Neural crest cell (in vitro differentiated cells): Measurements from ENCODE around the gene FEN1. TPM values are rescaled to one million over a fixed set of nuclear protein-coding genes. Genes with fewer than 3 reads are reported as not detected.

ENCODE experiments used
- DNase-seq: peaks from one replicate; pipeline ENCODE4 v3.0.0; 2021; ENCODE audit warnings: low read depth, mixed read lengths, low spot score
- H3K27ac Mint-ChIP-seq: one replicate; pipeline ENCODE4 v1.8.0; 2021; ENCODE audit warnings: mild to moderate bottlenecking, mixed read lengths; ENCODE audit not compliant: unreplicated experiment
- H3K27me3 Mint-ChIP-seq: 2 replicates; pipeline ENCODE4 v1.8.0; 2021; ENCODE audit warnings: low read depth, mild to moderate bottlenecking, mixed read lengths
- H3K36me3 Mint-ChIP-seq: 2 replicates; pipeline ENCODE4 v1.8.0; 2021; ENCODE audit warnings: low read depth, mild to moderate bottlenecking, mixed read lengths
- H3K4me1 Mint-ChIP-seq: 2 replicates; pipeline ENCODE4 v1.8.0; 2021; ENCODE audit warnings: mixed read lengths
- H3K4me3 Mint-ChIP-seq: one replicate; pipeline ENCODE4 v1.8.0; 2021; ENCODE audit warnings: mild to moderate bottlenecking, mixed read lengths
- H3K9me3 Mint-ChIP-seq: 2 replicates; pipeline ENCODE4 v1.8.0; 2021; ENCODE audit warnings: mixed read lengths
- CTCF ChIP-seq: fragments of 200-600 bp; sonication (generic); conservative IDR thresholded peaks from 2 replicates; pipeline ENCODE4 v1.5.0; 2021; ENCODE audit warnings: antibody characterized with exemption, mild to moderate bottlenecking
- total RNA-seq: library from RNA; stranded (reverse); gene quantifications from 2 replicates; pipeline ENCODE4 v1.2.1, GENCODE V29; 2021

Gene FEN1
- total RNA-seq, 1 donor from 2014 or later = 99.6 TPM

GRCh38 chr11:61775106-61775505 lies 17.6 kb upstream of the FEN1 start:
- no peak for DNase-seq
- peak overlapping the region; percentile 50 for H3K27ac Mint-ChIP-seq
- no peaks in the 10 kb centered on the region for H3K9me3 Mint-ChIP-seq
- peaks cover 8% of the 10 kb centered on the region for H3K4me1 Mint-ChIP-seq
- no peak for TF ChIP-seq CTCF
- no peak overlapping the region for H3K4me3 Mint-ChIP-seq
- H3K27me3 Mint-ChIP-seq = no peaks in the 10 kb centered on the region
- H3K36me3 Mint-ChIP-seq = no peaks in the 10 kb centered on the region

DNA sequence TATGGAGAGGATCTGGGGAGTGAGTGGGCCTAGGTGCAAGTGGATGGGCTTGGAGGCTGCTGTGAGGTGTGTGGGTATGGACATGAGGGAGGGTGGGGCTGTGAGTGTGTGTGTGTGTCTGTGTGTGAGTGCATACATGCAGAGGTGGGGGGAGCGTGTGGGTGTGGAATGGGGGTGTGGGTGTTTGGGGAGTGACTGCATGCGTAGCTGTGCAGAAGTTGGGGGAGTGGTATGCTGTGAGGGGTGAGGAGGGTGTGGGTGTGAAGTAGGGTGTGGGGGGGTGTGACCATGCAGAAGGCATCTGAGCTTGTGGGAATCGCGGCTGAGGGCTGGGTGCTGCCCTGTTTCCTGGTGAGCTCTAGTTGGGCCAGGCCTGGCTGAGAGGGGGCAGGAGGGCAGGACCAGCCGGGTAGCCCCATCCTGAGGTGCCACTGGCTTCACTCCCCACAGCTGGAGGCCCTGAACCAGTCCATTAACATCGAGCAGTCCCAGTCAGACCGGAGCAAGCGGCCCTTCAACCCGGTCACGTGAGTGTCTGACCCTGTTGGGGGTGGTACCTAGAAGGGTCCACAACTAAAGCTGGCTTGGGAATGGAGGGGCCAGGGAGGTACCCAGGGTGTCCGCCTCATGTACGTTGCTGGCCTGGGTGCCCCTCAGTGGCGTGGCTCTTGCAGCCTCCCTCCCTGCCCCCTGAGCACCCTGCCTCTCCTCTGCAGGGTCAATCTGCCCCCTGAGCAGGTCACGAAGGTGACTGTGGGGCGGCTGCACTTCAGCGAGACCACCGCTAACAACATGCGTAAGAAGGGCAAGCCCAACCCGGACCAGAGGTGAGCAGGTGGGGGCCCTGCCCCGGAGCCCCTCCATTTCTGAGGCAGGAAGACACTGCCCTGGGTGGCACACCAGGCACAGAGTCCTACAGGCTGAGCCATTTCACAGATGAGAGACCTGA lies 16.8 kb upstream of the FEN1 start:
- no peak for TF ChIP-seq CTCF
- Mint-ChIP-seq H3K9me3 (no peaks in the 10 kb centered on the region), H3K27ac (peak overlapping the region; percentile 50), H3K4me1 (peaks cover 7% of the 10 kb centered on the region), H3K4me3 (no peak overlapping the region), H3K36me3 (no peaks in the 10 kb centered on the region), H3K27me3 (no peaks in the 10 kb centered on the region)
- DNase-seq = no peak

DNA sequence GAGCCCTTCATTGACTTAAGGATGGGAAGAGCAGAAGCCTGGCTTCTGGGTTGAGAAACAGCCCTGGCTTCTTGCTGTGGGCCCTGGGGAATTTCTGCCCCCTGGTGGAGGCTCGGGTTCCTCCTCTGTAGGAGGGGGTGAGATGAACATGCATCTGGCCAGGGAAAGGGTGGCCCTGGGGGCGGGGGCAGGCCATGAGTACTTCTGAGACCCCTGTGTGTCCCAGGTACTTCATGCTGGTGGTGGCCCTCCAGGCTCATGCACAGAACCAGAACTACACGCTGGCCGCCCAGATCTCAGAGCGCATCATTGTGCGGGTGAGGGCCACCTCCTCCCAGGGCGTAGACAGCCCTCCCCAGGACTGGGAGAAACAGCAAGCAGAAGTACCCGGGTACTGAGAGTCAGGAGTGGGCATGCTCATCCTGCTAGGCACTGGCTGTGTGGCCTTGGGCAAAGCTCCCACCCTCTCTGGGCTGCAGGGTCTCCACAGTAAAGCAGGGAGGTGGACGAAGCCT lies 16.1 kb upstream of the FEN1 start:
- H3K9me3 Mint-ChIP-seq = no peaks in the 10 kb centered on the region
- DNase-seq = peak; percentile 62
- peak; percentile 73 for TF ChIP-seq CTCF
- H3K27ac Mint-ChIP-seq = no peak overlapping the region
- H3K4me3 Mint-ChIP-seq = no peak overlapping the region
- H3K4me1 Mint-ChIP-seq = peaks cover 4% of the 10 kb centered on the region
- no peaks in the 10 kb centered on the region for H3K27me3 Mint-ChIP-seq
- H3K36me3 Mint-ChIP-seq = no peaks in the 10 kb centered on the region

DNA sequence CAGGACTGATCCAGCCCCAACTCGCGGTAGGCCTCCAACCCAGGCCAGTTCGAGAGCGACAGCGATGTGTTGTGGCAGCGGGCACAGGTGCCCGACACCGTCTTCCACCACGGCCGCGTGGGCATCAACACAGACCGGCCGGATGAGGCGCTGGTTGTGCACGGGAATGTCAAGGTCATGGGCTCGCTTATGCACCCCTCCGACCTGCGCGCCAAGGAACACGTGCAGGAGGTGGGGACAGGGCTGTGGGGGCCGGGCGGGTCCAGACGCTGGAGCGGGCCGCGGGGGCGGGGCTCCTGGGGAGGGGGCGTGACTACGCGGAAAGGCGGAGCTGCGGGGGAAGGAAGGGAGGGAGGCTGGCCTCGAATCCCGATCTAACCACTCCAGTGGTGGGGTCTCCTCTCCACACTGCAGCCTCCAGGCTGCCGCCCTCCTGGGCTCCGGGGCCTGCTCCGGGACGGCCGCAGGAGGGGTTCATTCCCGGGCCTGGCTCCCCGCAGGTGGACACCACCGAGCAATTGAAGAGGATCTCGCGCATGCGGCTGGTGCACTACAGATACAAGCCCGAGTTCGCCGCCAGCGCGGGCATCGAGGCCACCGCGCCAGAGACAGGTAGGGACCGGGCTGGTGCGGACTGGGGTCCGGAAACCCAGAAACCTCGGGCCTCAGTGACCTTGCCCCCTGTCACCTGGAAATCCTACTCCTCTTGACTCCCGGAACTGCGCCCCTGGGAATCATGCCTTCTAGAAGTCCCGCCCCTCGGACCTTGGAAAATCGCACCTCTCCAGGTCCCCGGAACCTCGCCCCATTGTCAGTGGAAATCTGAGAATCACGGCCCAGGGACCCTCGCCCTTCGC lies 15.2 kb upstream of the FEN1 start:
- DNase-seq = no peak
- Mint-ChIP-seq H3K4me3 (no peak overlapping the region), H3K27ac (no peak overlapping the region), H3K27me3 (no peaks in the 10 kb centered on the region), H3K36me3 (no peaks in the 10 kb centered on the region), H3K9me3 (no peaks in the 10 kb centered on the region), H3K4me1 (peaks cover 4% of the 10 kb centered on the region)
- no peak for TF ChIP-seq CTCF

DNA sequence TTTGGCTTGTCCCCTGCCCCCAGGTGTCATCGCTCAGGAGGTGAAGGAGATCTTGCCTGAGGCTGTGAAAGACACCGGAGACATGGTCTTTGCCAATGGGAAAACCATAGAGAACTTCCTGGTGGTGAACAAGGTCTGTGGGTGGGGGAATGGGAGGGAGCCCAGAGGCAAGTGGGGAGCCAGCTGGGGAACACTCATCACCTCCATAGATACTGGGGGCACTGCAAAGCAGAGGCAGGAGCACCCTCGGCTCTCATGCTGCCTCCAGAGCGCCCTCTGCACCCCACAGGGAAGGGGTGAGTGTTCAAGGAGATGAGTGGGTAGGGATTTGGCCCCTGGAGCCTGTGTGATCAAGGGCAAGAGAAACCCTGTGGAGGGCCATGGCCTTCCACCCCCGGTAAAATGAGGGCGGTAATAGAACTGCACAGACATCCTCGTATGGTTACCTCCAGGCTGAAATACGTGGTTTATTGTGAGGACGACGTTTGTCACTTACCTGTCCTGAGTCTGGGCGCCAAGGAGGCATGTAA lies 14.3 kb upstream of the FEN1 start:
- DNase-seq = no peak
- Mint-ChIP-seq H3K36me3 (no peaks in the 10 kb centered on the region), H3K27me3 (no peaks in the 10 kb centered on the region), H3K4me1 (no peaks in the 10 kb centered on the region), H3K4me3 (no peak overlapping the region), H3K27ac (no peak overlapping the region), H3K9me3 (no peaks in the 10 kb centered on the region)
- TF ChIP-seq CTCF = no peak
